ENCODE results near the gene STK33. TPM values are rescaled to one million over a fixed set of nuclear protein-coding genes. Genes with fewer than 3 reads are reported as not detected.
A peak's percentile ranks its signal among the peaks of the same experiment; 100 is the strongest.

Gene STK33
- total RNA-seq, 1 donor from 2014 or later: 3.4 TPM

GRCh38 chr11:8612522-8612921, 18.5 kb upstream of the STK33 start:
- H3K4me3 Mint-ChIP-seq (ENCODE audit: unreplicated experiment): no peak overlapping the region
- no peaks in the 10 kb centered on the region for H3K9me3 Mint-ChIP-seq (ENCODE audit: low read depth)
- DNase-seq (ENCODE audit: low spot score): no peak
- H3K36me3 Mint-ChIP-seq (ENCODE audit: low read depth): peaks cover 8% of the 10 kb centered on the region
- no peak for TF ChIP-seq CTCF (IDR thresholded peaks at IDR 0.05)
- peaks cover 12% of the 10 kb centered on the region for H3K4me1 Mint-ChIP-seq (ENCODE audit: low read depth)
- no peaks in the 10 kb centered on the region for H3K27me3 Mint-ChIP-seq (ENCODE audit: low read depth)
- no peak overlapping the region for H3K27ac Mint-ChIP-seq (ENCODE audit: unreplicated experiment)

- H3K27ac Mint-ChIP-seq (ENCODE audit: unreplicated experiment): no peak overlapping the region
- no peak for DNase-seq (ENCODE audit: low spot score)
Observed at GRCh38 chr11:8610532-8611116, 16.6 kb upstream of the STK33 start.

GRCh38 chr11:8608652-8609051, 14.6 kb upstream of the STK33 start:
- Mint-ChIP-seq H3K36me3 (ENCODE audit: low read depth) (peaks cover 1% of the 10 kb centered on the region), H3K4me3 (ENCODE audit: unreplicated experiment) (no peak overlapping the region), H3K4me1 (ENCODE audit: low read depth) (peaks cover 35% of the 10 kb centered on the region), H3K27me3 (ENCODE audit: low read depth) (no peaks in the 10 kb centered on the region), H3K9me3 (ENCODE audit: low read depth) (no peaks in the 10 kb centered on the region), H3K27ac (ENCODE audit: unreplicated experiment) (peak overlapping the region; percentile 54)
- no peak for TF ChIP-seq CTCF (IDR thresholded peaks at IDR 0.05)
- DNase-seq (ENCODE audit: low spot score): no peak

More at GRCh38 chr11:8610532-8611116, 16.6 kb upstream of the STK33 start:
- no peak for TF ChIP-seq CTCF (IDR thresholded peaks at IDR 0.05)
- H3K9me3 Mint-ChIP-seq (ENCODE audit: low read depth): no peaks in the 10 kb centered on the region
- H3K36me3 Mint-ChIP-seq (ENCODE audit: low read depth): peaks cover 3% of the 10 kb centered on the region
- H3K4me3 Mint-ChIP-seq (ENCODE audit: unreplicated experiment): no peak overlapping the region
- H3K4me1 Mint-ChIP-seq (ENCODE audit: low read depth): peaks cover 24% of the 10 kb centered on the region
- no peaks in the 10 kb centered on the region for H3K27me3 Mint-ChIP-seq (ENCODE audit: low read depth)

GRCh38 chr11:8605971-8606563, 12.0 kb upstream of the STK33 start:
- Mint-ChIP-seq H3K27me3 (ENCODE audit: low read depth) (no peaks in the 10 kb centered on the region), H3K27ac (ENCODE audit: unreplicated experiment) (peak overlapping the region; percentile 79), H3K36me3 (ENCODE audit: low read depth) (no peaks in the 10 kb centered on the region), H3K4me3 (ENCODE audit: unreplicated experiment) (no peak overlapping the region), H3K4me1 (ENCODE audit: low read depth) (peaks cover 30% of the 10 kb centered on the region), H3K9me3 (ENCODE audit: low read depth) (no peaks in the 10 kb centered on the region)
- DNase-seq (ENCODE audit: low spot score): no peak
- TF ChIP-seq CTCF (IDR thresholded peaks at IDR 0.05): no peak

GRCh38 chr11:8604078-8604723, 10.2 kb upstream of the STK33 start:
- Mint-ChIP-seq H3K36me3 (ENCODE audit: low read depth) (no peaks in the 10 kb centered on the region), H3K27me3 (ENCODE audit: low read depth) (no peaks in the 10 kb centered on the region), H3K4me3 (ENCODE audit: unreplicated experiment) (no peak overlapping the region), H3K4me1 (ENCODE audit: low read depth) (peaks cover 30% of the 10 kb centered on the region), H3K9me3 (ENCODE audit: low read depth) (no peaks in the 10 kb centered on the region), H3K27ac (ENCODE audit: unreplicated experiment) (peak overlapping the region; percentile 97)
- peak; percentile 77 for TF ChIP-seq CTCF (IDR thresholded peaks at IDR 0.05)
- no peak for DNase-seq (ENCODE audit: low spot score)

Data from chondrocyte (in vitro differentiated cells).